Fibroblast of villous mesenchyme (primary cell): ENCODE data around the gene SLC10A2. TPM values are rescaled to one million over a fixed set of nuclear protein-coding genes. Genes with fewer than 3 reads are reported as not detected.
"Not testable (repeated sequence)": the region's sequence is repeated elsewhere in the genome, so short reads cannot be mapped to it uniquely, and the experiment has no call there.

Experiments used
- DNase-seq: peaks from one replicate; pipeline ENCODE4 v3.0.0-alpha.2; 2010; ENCODE audit warnings: low read depth
- H3K4me3 ChIP-seq: 2 replicates; pipeline ENCODE4 v1.5.1; 2011; ENCODE audit warnings: low read depth, mild to moderate bottlenecking, low read length
- CTCF ChIP-seq: IDR thresholded peaks from 2 replicates; pipeline ENCODE4 v1.5.1; 2012; ENCODE audit warnings: low read depth, mild to moderate bottlenecking, low read length; ENCODE audit not compliant: insufficient read depth
- total RNA-seq: library from RNA; depleted of rRNA; stranded (reverse); fragments of >200 nt; gene quantifications from 2 replicates; pipeline ENCODE4 v1.2.3, GENCODE V29; 2012

Gene SLC10A2
- total RNA-seq, 1 donor = not detected

- DNase-seq = peak; percentile 39
- H3K4me3 ChIP-seq = no peak overlapping the region
- TF ChIP-seq CTCF = no peak
Observed at GRCh38 chr13:103100830-103101229, 34.6 kb upstream of the SLC10A2 start.

GRCh38 chr13:103099722-103100293, 33.6 kb upstream of the SLC10A2 start:
- H3K4me3 ChIP-seq = no peak overlapping the region
- no peak for TF ChIP-seq CTCF
- DNase-seq = no peak

- no peak for DNase-seq
- no peak for TF ChIP-seq CTCF
- H3K4me3 ChIP-seq = no peak overlapping the region
Observed at GRCh38 chr13:103098535-103098934, 32.3 kb upstream of the SLC10A2 start.

GRCh38 chr13:103097366-103097928, 31.2 kb upstream of the SLC10A2 start:
- no peak for TF ChIP-seq CTCF
- no peak overlapping the region for H3K4me3 ChIP-seq
- DNase-seq = no peak

GRCh38 chr13:103093649-103094048, 27.4 kb upstream of the SLC10A2 start:
- DNase-seq = not testable (repeated sequence)

GRCh38 chr13:103087275-103087674, 21.1 kb upstream of the SLC10A2 start:
- H3K4me3 ChIP-seq = no peak overlapping the region
- DNase-seq = no peak
- TF ChIP-seq CTCF = no peak

More at GRCh38 chr13:103093649-103094048, 27.4 kb upstream of the SLC10A2 start:
- not testable (repeated sequence) for H3K4me3 ChIP-seq

- DNase-seq = no peak
- no peak overlapping the region for H3K4me3 ChIP-seq
- TF ChIP-seq CTCF = no peak
Observed at GRCh38 chr13:103081435-103081834, 15.2 kb upstream of the SLC10A2 start.
